ENCODE results near the gene NPHS2.

DNA sequence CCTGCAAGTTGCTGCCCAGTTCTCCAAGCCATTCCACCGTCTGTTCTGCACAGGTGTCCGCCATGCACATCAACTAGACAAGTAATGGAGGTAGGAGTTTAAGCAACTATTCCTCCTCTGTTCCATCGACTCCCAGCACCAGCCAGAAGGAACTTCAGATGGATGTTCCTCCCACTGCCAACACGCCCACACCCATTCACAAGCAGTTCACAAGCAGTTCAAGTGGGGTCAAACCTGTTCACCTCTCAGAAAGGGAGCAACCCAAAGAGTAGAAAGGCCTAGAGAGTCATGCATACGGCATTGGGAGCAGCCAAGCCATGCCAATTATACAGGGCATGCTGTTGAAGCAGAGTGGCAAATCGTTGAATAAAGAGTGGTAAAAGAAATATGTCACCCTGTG, 11.6 kb upstream of the NPHS2 start:
- TF ChIP-seq, protein P1, sequence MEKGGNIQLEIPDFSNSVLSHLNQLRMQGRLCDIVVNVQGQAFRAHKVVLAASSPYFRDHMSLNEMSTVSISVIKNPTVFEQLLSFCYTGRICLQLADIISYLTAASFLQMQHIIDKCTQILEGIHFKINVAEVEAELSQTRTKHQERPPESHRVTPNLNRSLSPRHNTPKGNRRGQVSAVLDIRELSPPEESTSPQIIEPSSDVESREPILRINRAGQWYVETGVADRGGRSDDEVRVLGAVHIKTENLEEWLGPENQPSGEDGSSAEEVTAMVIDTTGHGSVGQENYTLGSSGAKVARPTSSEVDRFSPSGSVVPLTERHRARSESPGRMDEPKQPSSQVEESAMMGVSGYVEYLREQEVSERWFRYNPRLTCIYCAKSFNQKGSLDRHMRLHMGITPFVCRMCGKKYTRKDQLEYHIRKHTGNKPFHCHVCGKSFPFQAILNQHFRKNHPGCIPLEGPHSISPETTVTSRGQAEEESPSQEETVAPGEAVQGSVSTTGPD (CRISPR knock-in tag; IDR thresholded peaks at IDR 0.05) = no peak
- TF ChIP-seq NR2F6 (IDR thresholded peaks at IDR 0.05) (no peak), NR2F6 (CRISPR knock-in tag; IDR thresholded peaks at IDR 0.05) (no peak), ATM (IDR thresholded peaks at IDR 0.05; ENCODE audit: borderline replicate concordance) (no peak), TCF12 (IDR thresholded peaks at IDR 0.05) (no peak), TCF12 (CRISPR knock-in tag; IDR thresholded peaks at IDR 0.05) (no peak), CTCF (CRISPR knock-in tag; IDR thresholded peaks at IDR 0.05) (no peak), RNF2 (conservative IDR thresholded peaks at IDR 0.05; ENCODE audit: low read depth) (no peak), PREB (CRISPR knock-in tag; IDR thresholded peaks at IDR 0.05) (no peak), GABPA (IDR thresholded peaks at IDR 0.05; ENCODE audit: low read depth, low read length) (no peak), GABPA (CRISPR knock-in tag; IDR thresholded peaks at IDR 0.05; ENCODE audit: low read depth) (no peak), ZBTB1 (CRISPR knock-in tag; IDR thresholded peaks at IDR 0.05; ENCODE audit: borderline replicate concordance) (no peak), ZBTB7A (CRISPR knock-in tag; IDR thresholded peaks at IDR 0.05) (no peak), ZC3H4 (CRISPR knock-in tag; IDR thresholded peaks at IDR 0.05; ENCODE audit: borderline replicate concordance) (no peak), MTA3 (CRISPR knock-in tag; IDR thresholded peaks at IDR 0.05) (no peak), KLF9 (CRISPR knock-in tag; IDR thresholded peaks at IDR 0.05; ENCODE audit: low read depth) (no peak)

Data from HepG2 (cell line).